AG10803 (cell line): ENCODE measurements around the gene CACNA2D1.

Experiments
- DNase-seq: peaks from one replicate; pipeline ENCODE4 v3.0.0; 2010; ENCODE audit warnings: low read depth
- H3K4me3 ChIP-seq: 2 replicates; pipeline ENCODE4 v1.5.1; 2011; ENCODE audit warnings: mild to moderate bottlenecking, low read length, control low read depth
- TF ChIP-seq, protein P1 (sequence below): conservative IDR thresholded peaks from 2 replicates; pipeline ENCODE4 v1.5.1; 2011; ENCODE audit warnings: mild to moderate bottlenecking, low read length, control low read depth, inconsistent platforms

CACNA2D1 gene

DNA sequence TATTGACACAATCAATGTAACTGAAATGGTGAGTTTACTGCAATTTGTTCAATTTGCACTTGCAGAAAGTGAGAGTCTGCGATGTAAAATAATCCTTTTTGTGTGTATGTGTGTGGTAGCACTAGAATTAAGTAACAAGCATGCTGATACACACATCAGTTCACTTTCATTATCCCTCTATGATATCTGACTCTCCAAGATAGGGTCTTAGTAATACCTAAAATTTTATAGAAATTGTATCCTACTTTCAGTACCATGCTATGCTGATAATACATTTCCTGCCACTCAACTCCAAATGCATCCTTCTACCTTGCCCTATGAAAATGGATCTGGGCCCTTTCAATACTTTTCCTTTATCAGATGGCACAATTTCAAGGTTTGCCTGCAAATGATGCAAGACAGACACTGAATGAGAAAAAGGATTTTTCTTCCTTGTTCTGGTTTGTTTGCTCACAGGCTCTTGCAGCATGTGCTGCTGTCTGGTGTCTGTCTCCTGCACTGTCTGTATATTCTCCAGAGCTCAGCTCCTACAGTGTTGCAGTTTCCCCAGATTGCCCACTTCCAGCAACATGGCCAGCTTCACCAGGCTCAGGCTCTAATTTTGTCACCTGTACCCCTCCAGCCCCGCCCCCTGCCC, 375.8 kb downstream of the CACNA2D1 start:
- no peak for DNase-seq
- TF ChIP-seq, protein P1, sequence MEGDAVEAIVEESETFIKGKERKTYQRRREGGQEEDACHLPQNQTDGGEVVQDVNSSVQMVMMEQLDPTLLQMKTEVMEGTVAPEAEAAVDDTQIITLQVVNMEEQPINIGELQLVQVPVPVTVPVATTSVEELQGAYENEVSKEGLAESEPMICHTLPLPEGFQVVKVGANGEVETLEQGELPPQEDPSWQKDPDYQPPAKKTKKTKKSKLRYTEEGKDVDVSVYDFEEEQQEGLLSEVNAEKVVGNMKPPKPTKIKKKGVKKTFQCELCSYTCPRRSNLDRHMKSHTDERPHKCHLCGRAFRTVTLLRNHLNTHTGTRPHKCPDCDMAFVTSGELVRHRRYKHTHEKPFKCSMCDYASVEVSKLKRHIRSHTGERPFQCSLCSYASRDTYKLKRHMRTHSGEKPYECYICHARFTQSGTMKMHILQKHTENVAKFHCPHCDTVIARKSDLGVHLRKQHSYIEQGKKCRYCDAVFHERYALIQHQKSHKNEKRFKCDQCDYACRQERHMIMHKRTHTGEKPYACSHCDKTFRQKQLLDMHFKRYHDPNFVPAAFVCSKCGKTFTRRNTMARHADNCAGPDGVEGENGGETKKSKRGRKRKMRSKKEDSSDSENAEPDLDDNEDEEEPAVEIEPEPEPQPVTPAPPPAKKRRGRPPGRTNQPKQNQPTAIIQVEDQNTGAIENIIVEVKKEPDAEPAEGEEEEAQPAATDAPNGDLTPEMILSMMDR, result no peak
- no peak overlapping the region for H3K4me3 ChIP-seq

DNA sequence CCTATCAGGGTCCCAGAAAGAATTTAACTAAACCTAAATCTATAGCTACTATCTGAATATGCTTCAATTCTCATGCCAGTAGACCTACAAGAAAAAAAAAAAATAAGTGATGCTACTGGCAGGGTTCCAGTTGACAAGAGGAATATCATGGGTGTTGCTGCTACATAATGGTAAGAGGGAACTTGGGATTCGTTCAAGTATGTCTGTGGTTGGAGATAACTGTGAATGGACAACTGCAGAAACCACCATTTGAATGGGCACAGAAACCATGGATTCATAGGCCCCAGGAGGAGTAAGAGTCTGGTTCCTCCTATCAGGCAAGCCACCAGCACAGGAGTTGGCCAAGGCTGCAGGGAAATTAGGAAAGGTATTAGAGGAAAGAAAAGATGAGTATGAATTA, 386.1 kb downstream of the CACNA2D1 start:
- TF ChIP-seq, protein P1, result no peak
- no peak overlapping the region for H3K4me3 ChIP-seq
- no peak for DNase-seq

DNA sequence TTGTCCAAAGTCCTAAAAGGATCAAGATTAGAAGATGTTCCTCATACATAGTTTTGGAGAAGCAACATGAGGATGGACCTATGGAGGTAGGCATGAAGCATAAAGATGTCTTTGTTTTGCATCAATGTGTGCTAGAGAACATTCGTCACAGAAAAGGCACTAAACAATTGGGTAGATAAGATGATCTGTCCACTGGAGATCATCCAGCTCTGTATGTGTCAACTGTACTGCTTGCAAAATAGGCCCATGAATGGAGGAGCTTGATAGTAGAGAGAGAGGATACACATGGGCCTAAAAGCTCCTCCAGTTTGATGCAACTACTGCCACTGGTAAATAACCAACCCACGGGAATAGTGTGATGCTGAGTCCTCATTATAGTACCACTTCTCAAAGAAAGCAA, 387.3 kb downstream of the CACNA2D1 start:
- H3K4me3 ChIP-seq, result no peak overlapping the region
- no peak for DNase-seq
- TF ChIP-seq, protein P1, result no peak

DNA sequence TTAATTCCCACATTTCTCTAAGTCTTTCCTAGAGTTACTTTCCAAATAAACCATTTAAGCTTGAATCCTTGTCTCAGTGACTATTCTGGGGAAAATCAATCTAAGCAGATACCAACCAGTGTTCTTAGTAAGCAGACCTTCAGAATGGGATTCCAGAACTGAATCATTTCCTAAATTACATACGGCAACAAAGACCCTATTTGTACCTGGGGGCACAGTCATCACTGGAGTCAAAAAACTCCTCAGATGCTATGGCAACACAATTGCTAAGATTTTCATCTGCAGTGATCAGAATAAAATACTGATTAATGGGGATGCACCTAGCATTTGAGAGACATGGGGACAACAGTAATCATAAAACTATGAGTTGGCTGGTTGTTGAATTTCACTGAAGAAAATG, 389.0 kb downstream of the CACNA2D1 start:
- TF ChIP-seq, protein P1, result no peak

GRCh38 chr7:82053453-82054032, 390.0 kb downstream of the CACNA2D1 start:
- H3K4me3 ChIP-seq, result no peak overlapping the region
- TF ChIP-seq, protein P1, result no peak
- no peak for DNase-seq

More for the DNA sequence above, 389.0 kb downstream of the CACNA2D1 start:
- DNase-seq, result no peak
- no peak overlapping the region for H3K4me3 ChIP-seq

DNA sequence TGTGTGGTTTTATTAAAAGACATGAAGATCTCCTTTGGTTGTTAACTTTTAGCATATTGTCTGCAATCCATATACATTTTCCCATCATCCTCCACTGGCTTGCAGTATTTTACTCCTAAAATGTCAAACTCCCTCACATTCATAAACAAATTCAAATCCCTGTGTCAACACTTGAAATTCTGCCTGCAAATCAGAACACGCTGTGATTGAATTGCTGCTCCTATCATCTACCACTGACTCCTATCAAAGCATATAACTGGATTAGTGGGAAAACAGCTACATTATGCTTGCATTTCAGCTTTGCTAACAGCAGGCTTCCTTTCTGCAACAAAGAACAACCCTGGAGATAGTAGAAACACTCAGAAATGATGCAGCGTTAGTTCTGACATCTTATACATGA, 392.0 kb downstream of the CACNA2D1 start:
- TF ChIP-seq, protein P1, result no peak
- no peak for DNase-seq
- H3K4me3 ChIP-seq, result no peak overlapping the region

DNA sequence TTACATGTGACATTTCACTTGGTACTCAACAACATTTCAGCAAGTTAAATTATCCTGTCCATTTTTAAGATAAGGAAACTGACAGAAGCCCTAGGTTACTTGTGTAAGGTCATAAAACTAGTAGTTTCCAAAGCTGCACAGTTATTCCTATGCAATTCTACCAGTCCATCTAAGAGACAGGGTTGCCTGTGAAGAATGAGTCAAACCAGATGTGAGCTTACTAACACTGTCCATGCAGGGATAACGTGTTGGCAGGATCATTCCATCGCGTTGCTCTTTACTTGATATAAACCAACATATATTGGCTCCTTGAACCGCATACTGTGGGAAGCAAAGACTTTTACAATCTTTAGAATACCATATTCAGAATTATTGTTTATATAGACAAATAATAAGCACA, 392.8 kb downstream of the CACNA2D1 start:
- no peak overlapping the region for H3K4me3 ChIP-seq
- DNase-seq, result peak; percentile 72
- TF ChIP-seq, protein P1, result no peak
